H9 (cell line): ENCODE measurements around the gene C9. TPM values are rescaled to one million over a fixed set of nuclear protein-coding genes. Genes with fewer than 3 reads are reported as not detected.

ENCODE experiments used
- DNase-seq: peaks from one replicate; pipeline ENCODE4 v3.0.0-alpha.2; 2017
- H2AFZ ChIP-seq: one replicate; pipeline ENCODE4 v1.6.1; 2013; ENCODE audit warnings: mild to moderate bottlenecking, low read length, control low read depth, moderate library complexity
- H2AK5ac ChIP-seq: 2 replicates; pipeline ENCODE4 v1.6.1; 2013; ENCODE audit warnings: low read length, control low read depth, mixed read lengths; ENCODE audit not compliant: insufficient read length
- H2BK120ac ChIP-seq: one replicate; pipeline ENCODE4 v1.6.1; 2013; ENCODE audit warnings: low read depth, mild to moderate bottlenecking, low read length, control low read depth, inconsistent platforms; ENCODE audit not compliant: poor library complexity, severe bottlenecking
- H2BK12ac ChIP-seq: 2 replicates; pipeline ENCODE4 v1.6.1; 2013; ENCODE audit warnings: low read length, control low read depth, mixed read lengths, low read depth; ENCODE audit not compliant: insufficient read length
- H2BK15ac ChIP-seq: 2 replicates; pipeline ENCODE4 v1.6.1; 2013; ENCODE audit warnings: low read depth, low read length, control low read depth
- H2BK20ac ChIP-seq: one replicate; pipeline ENCODE4 v1.6.1; 2013; ENCODE audit warnings: low read depth, mild to moderate bottlenecking, low read length, control low read depth, inconsistent platforms; ENCODE audit not compliant: poor library complexity, severe bottlenecking
- H2BK5ac ChIP-seq: 2 replicates; pipeline ENCODE4 v1.6.1; 2013; ENCODE audit warnings: low read length, control low read depth, mixed read lengths; ENCODE audit not compliant: insufficient read length
- H3K14ac ChIP-seq: 2 replicates; pipeline ENCODE4 v1.6.1; 2013; ENCODE audit warnings: low read length, control low read depth; ENCODE audit not compliant: insufficient read depth
- H3K18ac ChIP-seq: 2 replicates; pipeline ENCODE4 v1.6.1; 2013; ENCODE audit warnings: low read depth, mild to moderate bottlenecking, mixed read lengths, low read length, control low read depth; ENCODE audit not compliant: insufficient read length
- H3K23ac ChIP-seq: 2 replicates; pipeline ENCODE4 v1.6.1; 2013; ENCODE audit warnings: low read length, control low read depth, mixed read lengths, low read depth; ENCODE audit not compliant: insufficient read length
- H3K23me2 ChIP-seq: 2 replicates; pipeline ENCODE4 v1.6.1; 2013; ENCODE audit warnings: low read depth, mild to moderate bottlenecking, mixed read lengths, low read length, control low read depth; ENCODE audit not compliant: insufficient read length, poor library complexity, severe bottlenecking
- H3K27ac ChIP-seq: 2 replicates; pipeline ENCODE4 v1.5.1; 2013; ENCODE audit warnings: low read length, control low read depth, mixed read lengths, low read depth; ENCODE audit not compliant: insufficient read length
- H3K27me3 ChIP-seq: 2 replicates; pipeline ENCODE4 v1.6.1; 2013; ENCODE audit warnings: low read length, control low read depth, inconsistent platforms; ENCODE audit not compliant: insufficient read depth
- H3K4ac ChIP-seq: 2 replicates; pipeline ENCODE4 v1.6.1; 2013; ENCODE audit warnings: low read depth, mild to moderate bottlenecking, control low read depth, inconsistent platforms, low read length, moderate library complexity
- H3K4me1 ChIP-seq: 2 replicates; pipeline ENCODE4 v1.6.1; 2013; ENCODE audit warnings: low read length, control low read depth, inconsistent platforms; ENCODE audit not compliant: insufficient read depth
- H3K4me2 ChIP-seq: 2 replicates; pipeline ENCODE4 v1.6.1; 2013; ENCODE audit warnings: low read length, control low read depth, mixed read lengths; ENCODE audit not compliant: insufficient read length, insufficient read depth
- H3K56ac ChIP-seq: 2 replicates; pipeline ENCODE4 v1.6.1; 2013; ENCODE audit warnings: low read depth, mild to moderate bottlenecking, mixed read lengths, low read length, control low read depth; ENCODE audit not compliant: insufficient read length
- H3K79me1 ChIP-seq: 2 replicates; pipeline ENCODE4 v1.6.1; 2013; ENCODE audit warnings: low read depth, mild to moderate bottlenecking, moderate library complexity, low read length, control low read depth, inconsistent platforms; ENCODE audit not compliant: insufficient read depth, poor library complexity, severe bottlenecking
- H3K79me2 ChIP-seq: 2 replicates; pipeline ENCODE4 v1.6.1; 2013; ENCODE audit warnings: low read length, control low read depth, inconsistent platforms; ENCODE audit not compliant: insufficient read depth
- H3K9ac ChIP-seq: 2 replicates; pipeline ENCODE4 v1.6.1; 2013; ENCODE audit warnings: low read length, control low read depth, mixed read lengths; ENCODE audit not compliant: insufficient read length; ENCODE audit errors: extremely low read depth
- H3K9me3 ChIP-seq: one replicate; pipeline ENCODE4 v1.6.1; 2013; ENCODE audit warnings: low read depth, low read length, inconsistent platforms; ENCODE audit not compliant: control insufficient read depth
- H3T11ph ChIP-seq: one replicate; pipeline ENCODE4 v1.6.1; 2013; ENCODE audit warnings: mild to moderate bottlenecking, low read length, control low read depth, inconsistent platforms
- H4K20me1 ChIP-seq: one replicate; pipeline ENCODE4 v1.6.1; 2013; ENCODE audit not compliant: control insufficient read depth, insufficient read length, insufficient read depth
- H4K5ac ChIP-seq: 2 replicates; pipeline ENCODE4 v1.6.1; 2013; ENCODE audit warnings: low read depth, mild to moderate bottlenecking, mixed read lengths, low read length, control low read depth; ENCODE audit not compliant: insufficient read length
- H4K8ac ChIP-seq: replicated peaks from 2 replicates; pipeline ENCODE4 v1.6.1; 2013; ENCODE audit warnings: low read length, control low read depth, mixed read lengths, low read depth; ENCODE audit not compliant: insufficient read length
- H4K91ac ChIP-seq: 2 replicates; pipeline ENCODE4 v1.6.1; 2013; ENCODE audit warnings: low read depth, mild to moderate bottlenecking, moderate library complexity, mixed read lengths, low read length, control low read depth; ENCODE audit not compliant: insufficient read length
- H3K27ac Mint-ChIP-seq, 3 experiments: 2 replicates in 2 of 3; 3 replicates in 1 of 3; pipeline ENCODE4 v1.8.0; 2020 to 2021; ENCODE audit warnings: mixed read lengths in 3 of 3, mild to moderate bottlenecking in 1 of 3, moderate library complexity in 1 of 3
- H3K27me3 Mint-ChIP-seq: 2 replicates; pipeline ENCODE4 v1.8.0; 2021; ENCODE audit warnings: low read depth, mild to moderate bottlenecking, moderate library complexity, mixed read lengths
- H3K36me3 Mint-ChIP-seq, 3 experiments: 2 replicates in 2 of 3; 3 replicates in 1 of 3; pipeline ENCODE4 v1.8.0; 2020 to 2021; ENCODE audit warnings: low read depth in 3 of 3, mixed read lengths in 3 of 3; ENCODE audit not compliant: insufficient read depth in 1 of 3
- H3K4me1 Mint-ChIP-seq, 2 experiments: 2 replicates each; pipeline ENCODE4 v1.8.0; 2020; ENCODE audit warnings: mixed read lengths in 2 of 2
- H3K4me3 Mint-ChIP-seq, 2 experiments: 2 replicates in 1 of 2; 3 replicates in 1 of 2; pipeline ENCODE4 v1.8.0; 2020 to 2021; ENCODE audit warnings: mild to moderate bottlenecking in 2 of 2, mixed read lengths in 2 of 2, moderate library complexity in 1 of 2
- H3K9me3 Mint-ChIP-seq, 2 experiments: 2 replicates in 1 of 2; 3 replicates in 1 of 2; pipeline ENCODE4 v1.8.0; 2020; ENCODE audit warnings: mild to moderate bottlenecking in 2 of 2, mixed read lengths in 2 of 2, moderate library complexity in 1 of 2
- CTCF ChIP-seq: fragments of 200-600 bp; sonication (generic); conservative IDR thresholded peaks from 3 replicates; pipeline ENCODE4 v1.8.0; 2021; ENCODE audit warnings: antibody characterized with exemption, mild to moderate bottlenecking
- WGBS: extraction: QIAGEN DNeasy Blood & Tissue Kit; methylation state at CpG from one replicate; pipeline ENCODE4 v1.1.7; 2013; ENCODE audit warnings: missing lambda C conversion rate, low lambda C conversion rate, mixed read lengths; ENCODE audit not compliant: insufficient read length; ENCODE audit errors: extremely low coverage; 5-methylcytosine and 5-hydroxymethylcytosine counted together
- total RNA-seq: library from RNA; stranded (reverse); gene quantifications from 2 replicates; pipeline ENCODE4 v1.2.1, GENCODE V29; 2021

C9 gene
- total RNA-seq, 1 experiment from 2014 or later: not detected

- H3K27ac Mint-ChIP-seq: no peak overlapping the region
- Histone ChIP-seq H4K5ac (no peak overlapping the region), H3K79me2 (no peaks in the 10 kb centered on the region), H3K4ac (no peak overlapping the region), H2AK5ac (no peak overlapping the region), H3K23ac (no peak overlapping the region), H2AFZ (no peak overlapping the region), H2BK20ac (no peak overlapping the region), H3K18ac (no peak overlapping the region), H3K9me3 (no peaks in the 10 kb centered on the region), H2BK5ac (no peak overlapping the region), H3K27me3 (no peaks in the 10 kb centered on the region), H2BK15ac (no peak overlapping the region), H4K91ac (no peak overlapping the region), H3K23me2 (no peaks in the 10 kb centered on the region), H4K20me1 (no peaks in the 10 kb centered on the region), H2BK120ac (no peak overlapping the region), H3K4me2 (no peak overlapping the region), H3K4me1 (no peaks in the 10 kb centered on the region; the same call in 1 of the 2 replicates), H2BK12ac (no peak overlapping the region), H3K79me1 (no peaks in the 10 kb centered on the region), H3K14ac (no peak overlapping the region), H3K9ac (no peak overlapping the region), H3K27ac (no peak overlapping the region), H3K56ac (no peak overlapping the region), H4K8ac (no peak overlapping the region), H3T11ph (no peak overlapping the region)
- WGBS: no CpG with 5 or more reads among the region's 5 CpGs
- peaks cover 20 to 24% of the 10 kb centered on the region in 2 experiments for H3K4me1 Mint-ChIP-seq
- peaks cover 0 to 8% (median 8%) of the 10 kb centered on the region in 3 experiments; a peak in 3 of 7 replicates for H3K36me3 Mint-ChIP-seq
- TF ChIP-seq CTCF: no peak
- H3K9me3 Mint-ChIP-seq: peaks cover 6 to 18% of the 10 kb centered on the region in 2 experiments; a peak in 4 of 5 replicates
- no peak overlapping the region for H3K4me3 Mint-ChIP-seq
- DNase-seq: no peak
- H3K27me3 Mint-ChIP-seq: no peaks in the 10 kb centered on the region
These were observed 3.7 kb downstream of the C9 start for GRCh38 chr5:39360471-39361111.
